HG03439 (cell line): Measurements from ENCODE around the gene RTTN.

ENCODE experiments used
- ATAC-seq: cut with Tn5 transposase; IDR thresholded peaks from one replicate; pipeline ENCODE4 v1.9.1; 2021; ENCODE audit warnings: mild to moderate bottlenecking, moderate library complexity; ENCODE audit not compliant: unreplicated experiment

The RTTN gene

DNA sequence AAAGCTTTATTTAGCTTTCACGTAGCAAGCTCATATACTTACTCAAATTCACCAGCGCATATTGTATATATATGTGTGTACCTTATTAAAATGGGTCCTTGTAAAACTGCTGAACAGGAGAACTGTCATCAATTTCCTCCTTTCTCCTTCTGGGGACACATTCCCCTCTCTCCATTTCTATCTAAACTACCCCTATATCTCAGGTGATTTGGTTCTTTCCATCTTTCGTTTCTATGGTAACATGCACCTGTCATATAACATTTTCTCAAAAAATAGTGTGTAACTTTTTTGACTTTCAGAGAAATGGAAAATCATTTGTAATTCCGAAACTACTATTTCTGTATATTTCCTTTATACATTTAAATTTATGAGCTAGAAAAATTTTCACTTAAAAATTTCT, 174.3 kb downstream of the RTTN start:
- ATAC-seq: no peak

GRCh38 chr18:70030728-70031127, 174.8 kb downstream of the RTTN start:
- no peak for ATAC-seq

DNA sequence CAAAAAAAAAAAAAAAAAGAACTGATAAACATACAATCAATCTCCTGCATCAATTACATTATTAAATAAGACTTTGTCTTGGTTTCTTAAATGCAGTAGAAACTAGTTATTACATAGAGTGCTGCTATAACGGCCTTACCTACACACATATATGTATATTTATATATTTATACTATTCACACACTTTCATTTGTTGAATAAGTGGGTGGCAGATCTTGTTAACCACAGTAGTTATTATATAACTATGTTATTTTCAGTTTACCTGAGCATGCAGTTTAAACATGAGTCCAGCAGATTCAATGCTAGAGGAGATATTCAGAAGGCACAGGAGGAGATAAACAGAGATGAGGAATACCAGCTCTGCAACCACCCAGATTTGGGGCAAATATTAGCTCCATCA, 176.3 kb downstream of the RTTN start:
- ATAC-seq: no peak

GRCh38 chr18:70028734-70029133, 176.8 kb downstream of the RTTN start:
- ATAC-seq: no peak

- ATAC-seq: no peak
Measured at GRCh38 chr18:70028084-70028483, 177.4 kb downstream of the RTTN start.

DNA sequence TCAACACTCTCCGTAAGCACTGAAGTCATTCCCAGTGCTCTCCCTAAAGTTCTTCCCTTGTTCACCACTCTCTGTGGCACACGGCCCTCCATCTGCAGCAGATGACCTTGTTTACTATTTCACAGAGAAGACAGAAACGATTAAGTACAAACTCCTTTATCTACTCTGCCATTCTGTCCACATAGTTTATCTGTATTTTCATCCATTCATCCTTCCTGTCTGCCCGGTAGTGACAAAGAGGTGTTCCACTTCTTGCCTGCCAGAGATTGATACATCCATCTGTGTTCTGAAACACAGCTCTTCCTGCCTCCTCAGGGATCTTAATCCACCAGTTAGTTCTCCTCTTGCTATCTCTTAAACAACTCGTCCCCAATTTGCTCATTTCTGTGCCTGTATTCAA, 179.9 kb downstream of the RTTN start:
- ATAC-seq: no peak

- ATAC-seq: no peak
Measured at GRCh38 chr18:70024829-70025228, 180.7 kb downstream of the RTTN start.

- no peak for ATAC-seq
Measured at GRCh38 chr18:70024093-70024492, 181.4 kb downstream of the RTTN start.

DNA sequence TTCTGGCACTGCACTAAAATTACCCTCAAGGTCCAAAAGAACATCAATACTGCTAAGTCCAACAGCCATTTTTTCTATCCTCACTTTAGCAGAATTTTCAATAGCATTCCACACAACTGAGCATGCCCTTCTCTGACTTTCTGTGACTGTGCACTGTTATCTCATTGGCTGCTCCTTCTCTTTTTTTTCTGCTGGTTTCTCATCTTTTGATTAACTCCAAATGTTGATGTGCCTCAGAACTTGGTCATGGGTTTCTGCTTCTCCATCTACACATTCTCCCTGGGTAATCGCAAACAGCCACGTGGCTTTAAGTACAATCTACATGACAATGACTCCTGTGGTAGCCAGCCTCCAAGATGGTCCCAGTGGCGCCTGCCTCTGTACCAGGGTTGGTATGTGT, 182.9 kb downstream of the RTTN start:
- ATAC-seq: no peak

DNA sequence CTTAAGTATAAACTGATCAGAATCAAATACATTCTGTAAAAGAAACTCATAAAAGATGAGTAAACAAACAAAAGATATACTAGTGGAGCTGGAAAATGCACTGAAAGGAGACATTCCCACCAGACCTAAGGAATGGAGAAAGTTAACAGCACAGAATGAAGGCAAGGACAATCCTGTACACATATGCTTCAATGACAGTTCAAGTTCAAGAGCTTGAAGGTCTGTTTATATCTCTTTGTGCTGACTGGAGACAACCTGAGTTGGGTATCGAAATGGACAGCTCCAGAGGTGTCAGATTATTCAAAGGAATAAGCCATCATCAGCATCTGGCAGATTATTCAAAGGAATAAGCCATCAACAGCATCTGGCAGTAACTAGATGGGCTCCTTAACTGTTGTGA, 184.0 kb downstream of the RTTN start:
- ATAC-seq: no peak

DNA sequence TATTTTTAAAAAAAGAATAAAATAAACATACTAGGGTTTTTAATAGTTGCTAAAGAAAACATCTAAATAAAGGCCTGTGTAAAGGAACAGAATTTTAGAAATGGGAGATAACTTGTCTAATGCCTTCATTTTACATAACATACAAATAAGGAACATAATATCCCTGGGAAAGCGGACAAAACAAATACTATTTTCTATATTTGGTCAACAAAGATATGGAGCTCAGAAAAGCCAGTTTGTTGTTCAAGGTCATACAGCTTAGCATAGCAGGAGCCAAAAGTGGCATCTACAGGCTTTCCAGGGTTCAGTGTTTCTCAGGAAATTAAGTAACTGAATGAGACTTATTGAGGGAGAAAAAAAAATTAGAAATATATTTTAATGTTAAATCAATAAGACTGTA, 184.4 kb downstream of the RTTN start:
- no peak for ATAC-seq

DNA sequence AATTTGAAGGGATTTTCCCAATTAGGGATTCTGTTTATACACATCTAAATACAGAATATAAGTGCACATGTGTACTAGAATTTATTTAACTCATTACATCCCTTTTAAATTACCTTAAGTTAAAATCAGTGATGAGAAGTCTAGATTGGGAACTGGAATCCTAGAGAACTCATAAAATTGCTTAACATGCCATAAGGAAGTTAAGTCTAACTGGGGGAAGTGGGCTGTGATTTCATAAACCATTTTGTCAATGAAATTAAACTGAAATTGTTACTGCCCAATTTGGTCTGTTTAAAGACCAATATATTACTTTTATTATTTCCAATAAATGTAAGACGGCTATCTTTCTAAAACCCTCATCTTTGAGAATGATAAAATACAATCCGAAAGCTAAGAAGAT, 185.5 kb downstream of the RTTN start:
- ATAC-seq: no peak

DNA sequence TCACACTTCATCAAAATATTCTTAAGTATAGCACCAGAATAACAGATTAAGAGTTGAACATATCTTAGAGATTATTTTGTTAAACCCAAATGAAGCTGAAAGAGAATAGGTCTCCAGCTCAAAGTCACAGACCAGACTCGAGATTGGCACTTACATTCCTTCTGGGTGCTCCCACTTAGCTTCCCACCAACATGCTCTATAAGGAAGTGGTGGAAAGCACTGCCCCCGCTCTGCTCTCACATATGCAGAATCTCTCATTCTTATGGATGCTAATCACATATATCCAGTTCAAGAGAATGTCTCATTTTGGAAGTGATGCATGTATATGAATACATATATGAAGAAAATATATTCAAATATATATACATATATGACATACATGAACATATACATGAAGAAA, 186.4 kb downstream of the RTTN start:
- ATAC-seq: no peak

DNA sequence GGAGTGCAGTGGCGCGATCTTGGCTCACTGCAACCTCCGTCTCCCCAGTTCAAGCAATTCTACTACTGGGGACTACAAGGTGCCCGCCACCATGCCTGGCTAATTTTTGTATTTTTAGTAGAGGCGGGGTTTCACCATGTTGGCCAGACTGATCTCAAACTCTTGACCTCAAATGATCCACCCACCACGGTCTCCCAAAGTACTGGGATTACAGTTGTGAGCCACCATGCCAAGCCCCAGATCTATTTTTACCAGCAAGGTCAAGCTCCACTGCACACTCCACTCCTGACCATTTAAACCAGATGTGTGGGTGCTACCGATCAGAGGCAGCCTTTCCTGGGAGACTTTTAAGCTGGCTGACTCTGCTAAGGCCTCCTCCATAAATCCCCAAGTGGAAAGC, 190.4 kb downstream of the RTTN start:
- ATAC-seq: no peak

- no peak for ATAC-seq
Measured at GRCh38 chr18:70005580-70005979, 199.9 kb downstream of the RTTN start.

DNA sequence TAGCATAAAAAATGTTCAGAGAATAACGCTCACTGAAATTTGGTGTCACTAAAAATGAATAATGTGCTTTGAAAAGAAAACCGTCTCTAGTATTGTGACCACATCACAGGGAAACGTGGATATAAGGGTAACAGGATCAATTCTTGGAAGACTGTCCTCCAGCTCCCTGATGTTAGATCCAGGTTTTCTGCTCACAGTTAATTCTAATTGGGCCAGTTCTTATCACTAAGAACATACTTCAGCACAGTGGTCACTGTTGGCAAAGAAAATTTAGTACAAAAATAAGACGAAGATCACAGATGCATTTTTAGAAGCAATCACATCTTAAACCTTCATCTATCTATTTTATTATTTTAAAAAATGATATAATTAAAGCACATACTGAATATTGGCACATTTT, 200.8 kb downstream of the RTTN start:
- ATAC-seq: no peak

DNA sequence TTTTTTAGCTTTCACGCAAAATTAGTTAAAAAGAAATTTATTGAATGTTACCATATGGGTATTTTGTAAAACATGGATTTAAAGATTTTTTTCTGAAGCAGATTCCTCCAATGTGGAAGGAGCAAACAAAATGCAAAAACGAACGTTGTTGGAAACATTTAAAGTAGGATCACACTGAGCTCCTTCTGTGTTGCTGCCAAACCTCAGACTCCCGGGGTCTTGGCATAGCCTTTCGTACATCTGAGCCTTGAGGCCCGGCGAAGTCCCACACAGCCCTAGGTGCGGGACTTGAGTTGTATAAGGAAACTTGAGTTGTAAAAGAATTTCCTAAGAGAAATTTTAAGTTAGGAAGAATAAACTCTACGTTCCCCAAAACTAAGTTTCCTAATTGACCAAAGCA, 205.8 kb downstream of the RTTN start:
- no peak for ATAC-seq

- ATAC-seq: no peak
Measured at GRCh38 chr18:69998523-69998987, 206.9 kb downstream of the RTTN start.

DNA sequence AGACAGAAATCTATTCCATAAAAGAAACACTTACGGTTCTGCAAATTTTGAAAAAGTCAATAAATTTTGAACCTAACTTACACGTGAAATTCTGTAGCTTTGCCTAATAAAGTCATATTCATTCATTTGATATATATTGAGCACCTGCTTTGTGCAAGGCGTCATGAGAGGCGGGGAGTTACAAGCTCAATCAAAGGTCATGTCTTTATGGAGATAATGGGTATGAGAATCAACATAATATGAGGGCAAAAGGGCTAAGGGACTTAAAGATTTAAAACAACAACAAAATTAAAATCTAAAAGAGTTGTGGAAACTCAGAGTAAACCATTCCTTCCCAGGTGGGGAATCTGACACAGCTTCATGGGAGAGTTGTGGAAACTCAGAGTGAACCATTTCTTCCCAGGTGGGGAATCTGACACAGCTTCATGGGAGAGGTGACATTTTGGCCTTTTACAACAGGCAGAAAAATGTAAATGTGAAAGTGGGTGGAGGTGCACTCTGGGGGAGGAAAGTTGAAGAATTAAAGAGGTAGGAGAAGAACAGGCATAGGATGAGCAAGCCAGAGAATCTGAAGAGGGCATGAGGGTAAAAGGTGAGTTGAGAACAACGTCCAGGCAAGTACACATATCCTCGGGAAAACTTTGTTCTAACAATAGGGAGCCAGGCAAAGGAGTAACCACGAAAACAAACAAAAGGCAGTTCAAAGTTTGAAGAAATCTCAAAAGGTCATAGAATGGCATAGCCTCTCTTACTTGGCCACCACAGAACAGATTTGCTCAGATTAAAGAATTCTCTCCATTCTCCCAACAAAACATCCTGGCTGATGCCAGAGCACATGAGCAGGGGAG, 208.3 kb downstream of the RTTN start:
- ATAC-seq: no peak

DNA sequence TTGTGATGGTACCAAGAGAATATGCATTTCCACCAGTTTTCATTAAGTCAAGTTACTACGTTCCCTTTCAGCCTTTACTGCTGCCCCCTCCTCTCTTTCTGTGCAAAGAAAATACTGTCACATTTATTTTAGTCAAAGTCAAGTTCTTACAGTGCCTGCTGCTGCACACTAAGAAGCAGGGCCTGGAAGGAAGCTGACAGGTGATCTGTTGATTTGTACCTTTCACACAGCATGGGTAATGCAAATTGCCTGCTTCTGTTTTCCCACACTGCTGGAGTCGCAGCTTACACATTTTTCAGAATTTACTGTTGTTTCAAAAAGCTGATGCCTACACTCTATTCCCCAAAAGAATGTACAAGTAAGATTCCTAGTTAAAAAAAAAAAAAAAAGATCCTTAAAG, 209.1 kb downstream of the RTTN start:
- no peak for ATAC-seq

DNA sequence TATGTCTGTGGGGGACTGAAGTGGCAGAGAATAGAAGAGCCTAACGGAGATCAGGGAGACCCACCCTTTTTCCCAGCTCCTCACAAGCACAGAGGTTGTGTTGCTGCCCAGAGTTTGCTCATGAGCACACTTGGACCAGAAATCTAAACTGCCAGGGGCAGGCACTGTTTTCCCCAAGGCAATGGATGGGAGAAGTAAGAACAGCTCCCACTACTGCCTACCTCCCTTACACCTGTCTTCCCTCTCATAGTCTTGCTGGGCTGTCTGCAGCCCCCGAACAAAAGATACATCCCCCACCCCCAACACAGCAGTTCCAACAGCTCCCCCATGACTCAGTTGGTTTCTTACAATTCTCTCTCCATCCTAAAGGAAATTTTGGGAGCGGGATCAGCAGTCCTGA, 209.7 kb downstream of the RTTN start:
- no peak for ATAC-seq

GRCh38 chr18:69992776-69993175, 212.7 kb downstream of the RTTN start:
- no peak for ATAC-seq

GRCh38 chr18:69987870-69988269, 217.6 kb downstream of the RTTN start:
- no peak for ATAC-seq
